HS-27A (cell line): ENCODE measurements around the gene ABCC3.

Experiments
- DNase-seq: peaks from one replicate; pipeline ENCODE4 v3.0.0-alpha.2; 2012; ENCODE audit warnings: low read depth, missing footprints

ABCC3 gene

DNA sequence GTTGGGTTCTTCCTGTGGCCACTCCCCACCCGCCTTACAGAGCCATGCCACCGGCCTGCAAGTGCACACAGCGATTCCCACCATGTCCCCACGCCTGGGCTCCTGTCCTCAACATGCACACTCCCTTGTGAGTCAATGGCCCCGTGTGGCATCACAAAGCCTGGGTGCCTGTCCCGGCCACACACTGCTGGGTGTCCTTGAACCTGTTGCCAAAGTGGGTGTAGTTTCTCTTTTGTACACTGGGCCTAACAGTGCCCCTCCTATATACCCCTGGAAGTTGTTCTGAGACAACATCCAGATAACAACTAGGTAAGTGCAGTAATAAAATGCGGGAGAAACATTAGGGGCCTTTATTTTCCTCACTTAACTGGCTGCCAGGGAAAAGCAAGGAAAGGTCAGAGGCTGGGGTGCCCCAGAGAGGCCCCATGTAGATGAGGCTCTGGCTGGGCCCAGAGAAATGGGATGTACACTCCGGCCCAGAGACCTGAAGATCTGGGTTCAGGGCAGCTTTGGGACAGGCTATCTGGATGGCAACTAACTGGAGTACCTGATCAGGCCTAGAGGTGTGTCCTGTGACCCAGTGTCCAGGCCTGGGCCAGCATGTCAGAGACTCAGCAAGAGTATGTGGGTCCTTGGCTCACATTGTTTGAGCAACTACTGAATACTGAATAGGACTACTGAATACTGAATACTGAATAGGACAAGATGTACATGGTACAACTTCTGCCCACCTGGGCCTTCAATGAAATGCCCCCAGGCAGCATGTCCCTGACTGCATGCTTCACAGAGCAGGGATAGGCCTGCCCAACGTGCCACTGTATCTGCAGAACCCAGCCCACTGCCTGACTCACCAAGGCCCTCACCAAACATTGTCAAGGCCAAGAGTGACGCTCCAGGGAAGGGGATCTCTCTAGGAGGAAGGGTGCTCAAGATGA, 8.3 kb downstream of the ABCC3 start:
- DNase-seq = no peak

DNA sequence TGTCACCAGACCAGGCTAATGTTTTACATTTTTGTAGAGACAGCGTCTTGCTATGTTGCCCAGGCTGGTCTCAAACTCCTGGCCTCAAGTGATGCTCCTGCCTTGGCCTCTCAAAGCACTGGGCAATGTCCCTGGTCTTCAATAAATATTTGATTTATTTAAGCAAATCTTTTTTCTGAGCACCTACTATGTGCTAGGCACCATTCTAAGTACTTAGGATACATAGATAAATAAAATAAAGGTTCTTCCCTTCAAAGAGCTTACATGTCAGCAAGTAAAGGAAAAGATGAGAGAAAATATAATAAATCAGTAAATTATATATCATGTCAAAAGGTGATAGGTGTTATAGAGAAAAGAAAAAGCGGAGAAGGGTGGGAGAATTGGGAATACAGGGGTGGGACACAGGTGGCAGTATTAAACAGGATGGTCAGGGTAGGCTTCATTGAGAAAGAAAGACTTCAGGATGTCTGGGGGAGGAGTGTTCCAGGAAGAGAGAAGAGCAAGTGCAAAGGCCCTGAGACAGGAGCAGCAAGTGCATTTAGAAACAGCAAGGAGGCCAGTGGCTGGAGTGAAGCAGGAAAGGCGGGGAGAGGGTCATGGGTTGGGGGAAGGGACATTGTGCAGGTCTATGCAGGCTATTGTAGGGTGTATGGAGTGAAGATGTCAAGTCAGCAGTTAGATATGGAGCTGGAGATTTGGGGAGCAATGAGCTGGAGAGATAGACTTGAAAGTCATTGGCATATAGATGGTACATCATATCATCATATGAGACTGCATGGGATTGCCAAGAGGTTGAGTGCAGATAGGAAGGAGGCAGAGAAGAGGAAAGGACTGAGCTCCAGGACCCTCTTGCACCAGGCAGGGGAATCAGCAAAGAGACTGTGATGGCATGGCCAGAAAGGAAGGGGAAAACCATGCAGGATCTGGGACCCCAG, 11.3 kb downstream of the ABCC3 start:
- DNase-seq = no peak

- DNase-seq = no peak
Observed at GRCh38 chr17:50647187-50647586, 12.5 kb downstream of the ABCC3 start.

DNA sequence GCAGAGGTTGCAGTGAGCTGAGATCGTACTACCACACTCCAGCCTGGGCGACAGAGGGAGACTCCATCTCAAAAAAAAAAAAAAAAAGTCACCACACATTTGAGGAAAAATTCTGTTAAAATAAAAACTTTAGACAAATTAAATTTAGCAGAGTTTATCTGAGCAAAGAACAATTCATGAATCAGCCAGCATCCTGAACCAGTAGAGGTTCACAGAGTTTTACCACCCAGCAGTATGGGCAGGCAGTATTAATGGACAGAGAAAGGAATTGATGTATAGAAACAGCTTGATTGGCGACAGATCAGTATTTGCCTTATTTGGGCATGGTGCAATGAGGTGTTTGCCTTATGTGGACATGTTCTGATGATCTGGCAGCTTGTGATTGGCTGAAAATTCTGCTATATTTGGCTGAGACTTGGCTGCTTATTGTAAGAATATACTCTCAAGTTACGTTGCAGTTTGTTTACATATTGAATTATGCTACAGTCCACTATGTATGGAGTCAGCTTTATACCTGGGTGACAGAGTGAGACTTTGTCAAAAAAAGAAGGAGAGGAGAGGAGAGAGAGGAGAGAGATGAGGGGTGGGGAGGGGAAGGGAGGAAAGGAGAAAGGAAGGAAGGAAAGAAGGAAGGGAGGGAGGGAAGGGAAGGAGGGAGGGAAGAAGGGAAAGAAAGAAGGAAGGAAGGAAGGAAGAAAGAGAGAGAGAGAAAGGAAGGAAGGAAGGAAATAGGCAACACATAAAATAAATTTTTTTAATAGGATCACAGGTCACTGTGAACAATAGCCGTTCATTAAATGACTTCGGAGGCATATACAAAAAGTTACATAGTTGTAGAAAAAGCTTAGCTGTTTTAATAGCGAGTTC, 14.6 kb downstream of the ABCC3 start:
- DNase-seq = no peak

DNA sequence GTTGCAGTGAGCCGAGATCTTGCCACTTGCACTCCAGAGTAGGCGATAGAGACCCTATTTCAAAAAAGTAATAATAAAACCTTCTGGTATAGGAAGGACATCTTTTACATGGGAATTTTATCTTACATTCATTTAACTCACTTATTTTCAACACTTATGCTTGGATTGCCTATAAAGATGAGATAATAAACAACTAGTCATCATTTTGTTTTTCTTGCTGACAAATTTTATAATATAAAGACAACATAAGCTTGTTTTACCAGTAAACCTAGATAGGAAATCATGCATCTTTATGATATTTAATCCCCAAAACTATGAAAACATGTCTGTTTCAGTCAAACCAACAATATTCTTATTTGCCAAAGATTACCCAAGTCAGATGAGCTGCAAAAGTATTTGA, 17.0 kb downstream of the ABCC3 start:
- DNase-seq = no peak

DNA sequence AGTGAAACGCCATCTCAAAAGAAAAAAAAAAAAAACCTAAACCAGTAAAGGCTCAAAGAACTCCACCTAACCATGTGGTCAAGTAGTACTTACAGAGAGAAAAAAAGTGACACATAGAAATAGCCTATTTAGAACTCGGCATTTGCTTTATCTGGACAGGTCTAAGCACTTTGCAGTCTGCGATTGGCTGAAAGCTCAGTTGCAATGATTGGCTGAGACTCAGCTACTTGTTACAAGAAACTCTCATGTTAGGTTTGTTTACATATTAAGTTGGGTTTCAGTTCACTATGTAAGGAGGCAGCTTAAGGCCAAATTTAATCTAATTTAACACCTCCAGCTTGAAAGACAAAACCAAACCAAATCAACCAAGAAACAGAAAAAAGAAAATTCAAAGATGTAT, 19.1 kb downstream of the ABCC3 start:
- DNase-seq = no peak

DNA sequence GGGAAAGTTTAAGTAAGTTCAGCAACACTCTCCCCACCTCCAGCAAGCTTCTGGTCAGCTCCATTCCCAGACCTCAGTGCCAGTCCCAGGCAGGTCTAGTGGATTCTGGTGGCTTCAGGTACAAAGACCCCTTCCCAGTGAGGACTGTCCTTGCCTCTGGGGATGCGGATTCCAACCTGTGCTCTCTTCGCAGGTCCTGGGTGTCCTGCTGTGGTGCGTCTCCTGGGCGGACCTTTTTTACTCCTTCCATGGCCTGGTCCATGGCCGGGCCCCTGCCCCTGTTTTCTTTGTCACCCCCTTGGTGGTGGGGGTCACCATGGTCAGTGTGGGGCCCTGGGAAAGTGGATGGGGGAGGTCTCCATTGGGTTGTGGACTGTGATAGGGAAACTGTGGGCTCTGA, 21.8 kb downstream of the ABCC3 start:
- DNase-seq = no peak

- DNase-seq = no peak
Observed at GRCh38 chr17:50657054-50657453, 22.4 kb downstream of the ABCC3 start.

GRCh38 chr17:50657627-50658026, 22.9 kb downstream of the ABCC3 start:
- no peak for DNase-seq

DNA sequence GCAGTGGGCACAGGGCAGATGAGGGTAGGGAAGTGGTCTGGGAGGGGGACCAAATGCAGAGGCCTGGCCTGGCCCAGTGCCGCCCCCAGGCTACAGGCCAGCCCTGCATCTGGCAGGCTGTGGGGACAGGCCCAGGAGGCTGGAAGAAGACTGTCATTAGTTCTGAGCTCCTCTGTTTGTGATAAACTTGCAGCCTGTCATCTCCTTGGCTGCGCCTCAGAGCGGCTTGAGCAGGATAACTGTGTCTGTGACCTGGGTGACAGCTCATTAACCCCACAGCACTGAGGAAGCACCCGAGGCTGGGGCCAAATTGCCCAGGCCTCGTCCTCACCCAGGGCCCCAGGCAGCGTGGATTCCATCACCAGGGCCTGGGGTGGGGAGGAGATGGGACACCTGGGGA, 23.9 kb downstream of the ABCC3 start:
- no peak for DNase-seq

DNA sequence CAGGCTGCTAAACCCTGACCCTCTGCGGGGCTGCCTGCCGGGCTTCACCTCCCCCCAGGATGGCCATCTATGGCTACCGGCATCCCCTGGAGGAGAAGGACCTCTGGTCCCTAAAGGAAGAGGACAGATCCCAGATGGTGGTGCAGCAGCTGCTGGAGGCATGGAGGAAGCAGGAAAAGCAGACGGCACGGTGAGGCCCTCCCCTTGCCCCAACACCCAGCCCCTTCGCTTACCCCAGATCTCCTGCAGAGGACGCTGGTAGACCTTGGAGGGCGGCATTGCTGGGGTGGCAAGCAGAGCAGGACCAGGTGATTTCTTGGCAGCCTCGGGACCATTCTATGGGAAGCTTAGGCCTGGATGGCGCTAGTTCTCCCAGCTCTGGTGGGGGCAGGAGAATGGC, 24.5 kb downstream of the ABCC3 start:
- DNase-seq = no peak

DNA sequence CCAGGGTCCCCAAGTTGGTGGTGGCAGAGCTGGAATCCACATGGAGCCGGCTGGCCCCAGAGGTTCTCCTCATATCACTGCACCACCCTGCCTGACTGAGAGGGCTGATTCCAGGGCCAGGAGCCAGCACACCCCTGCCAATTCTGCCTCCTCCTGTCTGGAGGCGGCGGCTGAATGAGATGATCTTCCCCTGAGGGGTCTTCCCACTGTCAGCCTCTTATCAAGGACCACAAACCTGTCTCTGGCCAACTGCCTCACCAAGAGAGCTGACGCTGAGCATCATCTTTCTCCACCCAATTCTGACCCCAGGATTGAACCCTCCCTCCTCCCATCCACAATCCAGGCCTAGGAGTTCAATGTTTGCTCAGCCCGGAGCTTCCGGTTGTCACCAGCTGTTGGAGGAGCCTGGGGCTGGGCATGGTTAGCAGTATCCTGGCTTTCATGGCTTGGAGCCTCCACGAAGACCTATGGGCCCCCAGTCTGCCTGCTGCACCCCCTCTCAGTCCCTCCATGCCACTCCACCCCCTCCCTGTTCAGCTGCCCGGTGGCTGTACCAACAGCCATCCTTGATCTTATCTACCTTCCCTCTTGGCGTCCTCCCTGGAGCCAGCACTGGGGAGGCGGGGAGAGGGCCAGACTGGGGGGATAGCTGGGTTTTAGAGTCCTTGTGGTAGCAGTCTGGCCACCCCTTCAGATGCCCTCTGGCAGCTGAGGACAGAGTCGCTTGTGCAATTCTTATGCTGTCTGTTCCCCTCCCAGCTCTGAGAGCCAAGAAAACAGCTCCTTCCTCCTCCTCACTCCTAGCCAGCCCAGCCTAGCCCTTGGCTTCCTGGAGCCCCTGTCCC, 25.6 kb downstream of the ABCC3 start:
- DNase-seq = no peak

DNA sequence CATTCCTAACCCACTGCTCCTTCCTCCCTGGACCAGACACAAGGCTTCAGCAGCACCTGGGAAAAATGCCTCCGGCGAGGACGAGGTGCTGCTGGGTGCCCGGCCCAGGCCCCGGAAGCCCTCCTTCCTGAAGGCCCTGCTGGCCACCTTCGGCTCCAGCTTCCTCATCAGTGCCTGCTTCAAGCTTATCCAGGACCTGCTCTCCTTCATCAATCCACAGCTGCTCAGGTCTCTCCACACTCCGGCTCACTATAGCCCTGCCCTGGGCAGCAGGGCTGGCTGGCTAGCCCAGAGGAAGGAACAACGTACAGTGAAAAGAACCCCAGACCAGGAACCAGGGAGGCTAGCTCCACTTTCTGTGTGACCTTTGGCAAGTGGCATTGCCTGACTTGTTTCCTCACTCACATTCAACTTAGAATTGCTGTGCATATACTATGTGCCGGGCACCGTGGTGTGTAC, 26.2 kb downstream of the ABCC3 start:
- DNase-seq = no peak

GRCh38 chr17:50661348-50661747, 26.7 kb downstream of the ABCC3 start:
- no peak for DNase-seq

DNA sequence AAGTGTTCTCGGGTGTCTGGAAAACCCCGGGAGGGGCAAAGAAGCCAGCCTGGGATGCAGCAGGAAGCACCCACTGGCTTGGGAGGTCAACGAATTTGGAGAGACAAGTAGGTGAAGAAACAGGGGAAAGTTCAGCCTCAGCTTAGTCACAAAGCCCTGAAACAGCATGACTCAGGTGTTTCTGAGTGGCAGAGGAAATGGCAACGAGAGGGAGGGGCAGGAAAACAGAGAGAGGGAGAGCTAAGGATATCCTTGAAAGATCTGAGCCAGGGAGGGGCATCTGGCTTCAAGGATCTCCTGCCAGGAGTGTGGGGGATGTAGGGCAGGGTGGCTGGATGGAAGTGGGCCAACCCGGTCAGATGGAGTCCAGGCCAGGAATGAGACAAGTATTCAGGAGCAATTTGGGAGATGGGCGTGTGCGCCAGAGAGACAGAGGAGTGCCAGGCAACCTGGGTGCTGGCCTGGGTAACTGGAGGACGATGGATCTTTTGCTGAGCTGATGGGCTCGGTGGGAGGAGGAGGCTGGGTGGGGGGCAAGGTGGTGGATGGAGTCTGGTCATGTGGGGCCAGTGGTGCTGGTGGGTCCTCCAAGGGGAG, 27.2 kb downstream of the ABCC3 start:
- DNase-seq = peak; percentile 61

- DNase-seq = no peak
Observed at GRCh38 chr17:50662632-50663225, 28.0 kb downstream of the ABCC3 start.

DNA sequence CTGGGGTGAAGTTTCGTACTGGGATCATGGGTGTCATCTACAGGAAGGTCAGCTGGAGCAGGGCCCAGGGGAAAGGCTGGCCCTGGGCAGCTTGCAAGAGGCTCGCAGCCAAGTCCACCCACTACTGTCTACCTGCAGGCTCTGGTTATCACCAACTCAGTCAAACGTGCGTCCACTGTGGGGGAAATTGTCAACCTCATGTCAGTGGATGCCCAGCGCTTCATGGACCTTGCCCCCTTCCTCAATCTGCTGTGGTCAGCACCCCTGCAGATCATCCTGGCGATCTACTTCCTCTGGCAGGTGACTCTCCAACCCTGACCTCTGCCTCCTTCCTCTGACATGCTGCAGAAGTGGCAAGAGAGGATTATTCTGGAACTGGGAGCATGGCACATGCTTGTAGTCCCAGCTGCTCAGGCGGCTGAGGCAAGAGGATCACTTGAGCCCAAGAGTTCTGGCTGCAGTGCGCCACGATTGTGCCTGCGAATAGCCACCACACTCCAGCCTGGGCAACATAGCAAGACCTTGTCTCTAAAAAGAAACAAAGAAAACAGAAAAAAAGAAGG, 29.2 kb downstream of the ABCC3 start:
- no peak for DNase-seq

DNA sequence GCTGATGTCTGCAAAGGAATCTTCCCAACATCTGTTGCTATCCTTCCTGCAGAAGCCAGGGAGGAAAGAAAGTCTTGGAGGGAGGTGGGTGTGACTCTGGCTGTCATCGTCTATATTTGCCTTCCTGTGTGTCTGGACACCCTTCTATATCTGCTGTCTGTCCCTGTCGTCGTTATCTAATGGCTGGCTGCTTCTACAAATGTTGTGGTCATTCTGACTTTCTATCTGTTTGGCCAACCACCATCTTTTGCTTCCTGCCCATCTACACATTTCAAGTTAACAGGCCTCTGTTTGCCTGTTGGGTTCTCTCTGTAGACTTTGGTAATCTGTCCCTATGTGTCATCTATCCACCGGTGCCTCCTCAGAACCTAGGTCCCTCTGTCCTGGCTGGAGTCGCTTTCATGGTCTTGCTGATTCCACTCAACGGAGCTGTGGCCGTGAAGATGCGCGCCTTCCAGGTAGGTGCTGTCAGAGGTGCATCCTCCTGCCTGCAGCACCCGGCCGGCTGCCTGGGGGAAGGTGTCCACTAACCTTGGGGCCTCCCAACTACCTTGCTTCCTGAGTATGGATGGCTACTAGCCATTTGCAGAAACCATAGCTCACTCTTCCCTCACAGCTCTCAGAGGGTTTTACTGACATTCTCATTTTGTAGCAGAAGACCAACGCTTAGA, 30.2 kb downstream of the ABCC3 start:
- no peak for DNase-seq

DNA sequence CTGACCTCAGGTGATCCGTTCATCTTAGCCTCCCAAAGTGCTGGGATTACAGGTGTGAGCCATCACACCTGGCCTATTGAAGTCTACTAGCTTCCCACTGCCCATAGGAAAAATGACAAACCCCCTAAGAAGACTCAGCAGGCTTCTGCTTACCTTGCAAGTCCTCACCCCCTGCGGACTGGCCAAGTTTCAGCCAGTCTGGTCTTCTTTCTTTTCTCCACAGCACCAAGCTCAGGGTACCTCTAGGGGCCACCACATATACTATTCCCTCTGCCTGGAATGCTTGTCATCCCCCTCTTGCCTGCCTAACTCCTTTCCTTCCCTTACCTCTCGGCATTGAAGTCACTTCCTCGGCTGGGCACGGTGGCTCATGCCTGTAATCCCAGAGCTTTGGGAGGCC, 31.2 kb downstream of the ABCC3 start:
- no peak for DNase-seq
